Uterus (tissue), 4 donors: Measurements from ENCODE around the gene TMEM74B. TPM values are rescaled to one million over a fixed set of nuclear protein-coding genes. Genes with fewer than 3 reads are reported as not detected.

Experiments
- DNase-seq, 2 donors: peaks; one replicate each; pipeline ENCODE4 v3.0.0-alpha.2; 2019 to 2020
- H3K27ac ChIP-seq, 2 donors: fragments of 200-600 bp; sonication (generic); 1 replicate in 1 of 2; 2 replicates in 1 of 2; pipeline ENCODE4 v1.5.1; 2016 to 2018
- H3K27me3 ChIP-seq, 2 donors: fragments of 200-600 bp; sonication (generic); one replicate each; pipeline ENCODE4 v1.5.1; 2018 to 2019; ENCODE audit warnings: control low read depth in 1 of 2
- H3K36me3 ChIP-seq, 2 donors: fragments of 200-600 bp; sonication (generic); one replicate each; pipeline ENCODE4 v1.5.1; 2019; ENCODE audit warnings: control low read depth in 1 of 2
- H3K4me1 ChIP-seq, 2 donors: fragments of 200-600 bp; sonication (generic); one replicate each; pipeline ENCODE4 v1.5.1; 2018 to 2019; ENCODE audit warnings: control low read depth in 1 of 2
- H3K4me3 ChIP-seq, 2 donors: fragments of 200-600 bp; sonication (generic); 1 replicate in 1 of 2; 2 replicates in 1 of 2; pipeline ENCODE4 v1.5.1; 2018 to 2019; ENCODE audit warnings: mild to moderate bottlenecking in 1 of 2
- H3K9me3 ChIP-seq, 2 donors: fragments of 200-600 bp; sonication (generic); one replicate each; pipeline ENCODE4 v1.5.1; 2019; ENCODE audit warnings: control low read depth in 1 of 2
- CTCF ChIP-seq, 4 experiments: fragments of 200-600 bp in 2 of 4; fragments of 450-650 bp in 2 of 4; sonication (generic) in 2 of 4; IDR thresholded peaks; one replicate each; pipeline ENCODE4 v1.5.1; 2016 to 2019; ENCODE audit warnings: antibody characterized with exemption in 4 of 4, mild to moderate bottlenecking in 2 of 4, moderate library complexity in 1 of 4
- POLR2A ChIP-seq, 2 donors: fragments of 450-650 bp; IDR thresholded peaks; one replicate each; pipeline ENCODE4 v1.6.1; 2016; ENCODE audit warnings: antibody characterized with exemption in 2 of 2, mild to moderate bottlenecking in 1 of 2, moderate library complexity in 1 of 2
- intact Hi-C: fragments of 100-400 bp; cut with DNase I; formaldehyde crosslinking; loops from one replicate; pipeline ENCODE4 v1.15.1; 2023; ENCODE audit warnings: low total_unique reads
- total RNA-seq, 4 donors: library from RNA; depleted of rRNA in 3 of 4; stranded (reverse); fragments of >200 nt in 3 of 4; gene quantifications; one replicate each; pipeline versions ENCODE4 v1.1.0 to v1.2.4, GENCODE V29; 2014 to 2023
- donor health status: DM: yes; HTN: yes; CAD: no.

TMEM74B gene
- total RNA-seq, 4 donors from 2014 or later, result 0.49 to 2.0 (median 1.9) TPM; not detected in 1

GRCh38 chr20:1182106-1182505 lies 2.7 kb downstream of the TMEM74B start:
- no peak overlapping the region for H3K4me3 ChIP-seq
- no peaks in the 10 kb centered on the region for H3K36me3 ChIP-seq
- H3K9me3 ChIP-seq, result no peaks in the 10 kb centered on the region
- peaks cover 3% of the 10 kb centered on the region in 2 donors for H3K27me3 ChIP-seq
- H3K4me1 ChIP-seq, result peaks cover 0 to 11% of the 10 kb centered on the region in 2 donors
- no peak overlapping the region for H3K27ac ChIP-seq
- TF ChIP-seq POLR2A (IDR thresholded peaks at IDR 0.05) (no peak), CTCF (IDR thresholded peaks at IDR 0.05) (no peak)
- DNase-seq, result no peak
- intact Hi-C loops, result no loop called here

GRCh38 chr20:1180949-1181348 lies 3.8 kb downstream of the TMEM74B start:
- Histone ChIP-seq H3K27me3 (peaks cover 2 to 3% of the 10 kb centered on the region in 2 donors), H3K4me1 (peaks cover 0 to 11% of the 10 kb centered on the region in 2 donors), H3K4me3 (no peak overlapping the region), H3K9me3 (no peaks in the 10 kb centered on the region), H3K27ac (no peak overlapping the region), H3K36me3 (no peaks in the 10 kb centered on the region)
- DNase-seq, result no peak
- TF ChIP-seq POLR2A (IDR thresholded peaks at IDR 0.05), result no peak
- TF ChIP-seq CTCF (IDR thresholded peaks at IDR 0.05), result no peak
- intact Hi-C loops, result no loop called here

- Histone ChIP-seq H3K4me3 (no peak overlapping the region), H3K27ac (no peak overlapping the region), H3K27me3 (no peaks in the 10 kb centered on the region), H3K36me3 (no peaks in the 10 kb centered on the region), H3K9me3 (no peaks in the 10 kb centered on the region), H3K4me1 (no peaks in the 10 kb centered on the region)
- no peak for DNase-seq
- intact Hi-C loops, result no loop called here
- no peak for TF ChIP-seq CTCF (IDR thresholded peaks at IDR 0.05)
- TF ChIP-seq POLR2A (IDR thresholded peaks at IDR 0.05), result no peak
Measured at GRCh38 chr20:1178623-1179022, 6.2 kb downstream of the TMEM74B start.

GRCh38 chr20:1178103-1178502 lies 6.7 kb downstream of the TMEM74B start:
- Histone ChIP-seq H3K27ac (no peak overlapping the region), H3K27me3 (no peaks in the 10 kb centered on the region), H3K9me3 (no peaks in the 10 kb centered on the region), H3K4me1 (no peaks in the 10 kb centered on the region), H3K4me3 (no peak overlapping the region), H3K36me3 (no peaks in the 10 kb centered on the region)
- DNase-seq, result no peak
- TF ChIP-seq POLR2A (IDR thresholded peaks at IDR 0.05) (no peak), CTCF (IDR thresholded peaks at IDR 0.05) (no peak)
- intact Hi-C loops, result no loop called here

- Histone ChIP-seq H3K27me3 (no peaks in the 10 kb centered on the region), H3K27ac (no peak overlapping the region), H3K4me3 (no peak overlapping the region), H3K9me3 (no peaks in the 10 kb centered on the region), H3K36me3 (no peaks in the 10 kb centered on the region), H3K4me1 (no peaks in the 10 kb centered on the region)
- intact Hi-C loops, result no loop called here
- no peak for DNase-seq
- TF ChIP-seq POLR2A (IDR thresholded peaks at IDR 0.05) (no peak), CTCF (IDR thresholded peaks at IDR 0.05) (no peak)
Measured at GRCh38 chr20:1177680-1178079, 7.1 kb downstream of the TMEM74B start.
